ENCODE data around the gene ACVR1. TPM values are rescaled to one million over a fixed set of nuclear protein-coding genes. Genes with fewer than 3 reads are reported as not detected.

Gene ACVR1
- total and polyA plus RNA-seq, 5 donors from 2014 or later = 14.1 to 64.2 (median 19.4) TPM

- no peaks in the 10 kb centered on the region for H3K27me3 Mint-ChIP-seq
- peaks cover 4% of the 10 kb centered on the region for H3K4me1 ChIP-seq (ENCODE audit: control insufficient read depth, insufficient read depth, low read length, poor library complexity, severe bottlenecking)
- H3K36me3 Mint-ChIP-seq = peaks cover 45% of the 10 kb centered on the region
- no peak overlapping the region for H3K27ac ChIP-seq (ENCODE audit: insufficient read depth, low read length, poor library complexity, severe bottlenecking)
- H3K27me3 ChIP-seq (ENCODE audit: control insufficient read depth, insufficient read depth, low read length) = no peaks in the 10 kb centered on the region
- peaks cover 21 to 32% (median 27%) of the 10 kb centered on the region in 4 donors for H3K4me1 Mint-ChIP-seq
- H3K9me3 Mint-ChIP-seq = no peaks in the 10 kb centered on the region
- peaks cover 13% of the 10 kb centered on the region for H3K36me3 ChIP-seq (ENCODE audit: control insufficient read depth, insufficient read depth, low read length)
- no peaks in the 10 kb centered on the region for H3K9me3 ChIP-seq (ENCODE audit: control insufficient read depth in 2 of 2, low read length in 2 of 2)
- no peak overlapping the region for H3K4me3 ChIP-seq (ENCODE audit: low read depth, low read length)
- no peak overlapping the region for H3K4me3 Mint-ChIP-seq
- ATAC-seq (ENCODE audit: low read depth in 2 of 2) (no peak), DNase-seq (no peak)
- H3K27ac Mint-ChIP-seq = no peak overlapping the region
Observed at GRCh38 chr2:157803476-157803875, 72.7 kb downstream of the ACVR1 start.

- Mint-ChIP-seq H3K4me1 (peaks cover under 1 to 23% (median 18%) of the 10 kb centered on the region in 4 donors), H3K27me3 (no peaks in the 10 kb centered on the region), H3K27ac (peak overlapping the region in 2 of 3 donors; percentile 21 to 46), H3K36me3 (peaks cover 41% of the 10 kb centered on the region), H3K9me3 (no peaks in the 10 kb centered on the region), H3K4me3 (no peak overlapping the region)
- H3K36me3 ChIP-seq (ENCODE audit: control insufficient read depth, insufficient read depth, low read length) = peaks cover 32% of the 10 kb centered on the region
- no peak overlapping the region for H3K27ac ChIP-seq (ENCODE audit: insufficient read depth, low read length, poor library complexity, severe bottlenecking)
- no peaks in the 10 kb centered on the region for H3K9me3 ChIP-seq (ENCODE audit: control insufficient read depth in 2 of 2, low read length in 2 of 2)
- H3K4me1 ChIP-seq (ENCODE audit: control insufficient read depth, insufficient read depth, low read length, poor library complexity, severe bottlenecking) = no peaks in the 10 kb centered on the region
- no peak overlapping the region for H3K4me3 ChIP-seq (ENCODE audit: low read depth, low read length)
- DNase-seq (no peak), ATAC-seq (ENCODE audit: low read depth in 2 of 2) (no peak)
- no peaks in the 10 kb centered on the region for H3K27me3 ChIP-seq (ENCODE audit: control insufficient read depth, insufficient read depth, low read length)
Observed at GRCh38 chr2:157800838-157801495, 75.2 kb downstream of the ACVR1 start.

- Histone ChIP-seq H3K27ac (ENCODE audit: insufficient read depth, low read length, poor library complexity, severe bottlenecking) (no peak overlapping the region), H3K9me3 (ENCODE audit: control insufficient read depth in 2 of 2, low read length in 2 of 2) (no peaks in the 10 kb centered on the region), H3K36me3 (ENCODE audit: control insufficient read depth, insufficient read depth, low read length) (peaks cover 33% of the 10 kb centered on the region), H3K27me3 (ENCODE audit: control insufficient read depth, insufficient read depth, low read length) (no peaks in the 10 kb centered on the region), H3K4me1 (ENCODE audit: control insufficient read depth, insufficient read depth, low read length, poor library complexity, severe bottlenecking) (no peaks in the 10 kb centered on the region), H3K4me3 (ENCODE audit: low read depth, low read length) (no peak overlapping the region)
- Mint-ChIP-seq H3K27me3 (no peaks in the 10 kb centered on the region), H3K27ac (peak overlapping the region in 2 of 3 donors; percentile 37 to 64), H3K4me1 (peaks cover 12 to 24% (median 17%) of the 10 kb centered on the region in 4 donors), H3K36me3 (peaks cover 33% of the 10 kb centered on the region), H3K9me3 (no peaks in the 10 kb centered on the region), H3K4me3 (no peak overlapping the region)
- no peak for DNase-seq
- ATAC-seq (ENCODE audit: low read depth in 2 of 2) = no peak
Observed at GRCh38 chr2:157793053-157793612, 83.0 kb downstream of the ACVR1 start.

GRCh38 chr2:157792335-157793052, 83.6 kb downstream of the ACVR1 start:
- Mint-ChIP-seq H3K27me3 (no peaks in the 10 kb centered on the region), H3K27ac (peak overlapping the region in 1 of 3 donors; percentile 64), H3K4me1 (peaks cover 12 to 21% (median 17%) of the 10 kb centered on the region in 4 donors), H3K9me3 (no peaks in the 10 kb centered on the region), H3K4me3 (no peak overlapping the region), H3K36me3 (peaks cover 27% of the 10 kb centered on the region)
- no peaks in the 10 kb centered on the region for H3K9me3 ChIP-seq (ENCODE audit: control insufficient read depth in 2 of 2, low read length in 2 of 2)
- H3K4me1 ChIP-seq (ENCODE audit: control insufficient read depth, insufficient read depth, low read length, poor library complexity, severe bottlenecking) = no peaks in the 10 kb centered on the region
- ATAC-seq (ENCODE audit: low read depth in 2 of 2) = no peak
- no peak overlapping the region for H3K27ac ChIP-seq (ENCODE audit: insufficient read depth, low read length, poor library complexity, severe bottlenecking)
- H3K36me3 ChIP-seq (ENCODE audit: control insufficient read depth, insufficient read depth, low read length) = peaks cover 29% of the 10 kb centered on the region
- no peaks in the 10 kb centered on the region for H3K27me3 ChIP-seq (ENCODE audit: control insufficient read depth, insufficient read depth, low read length)
- H3K4me3 ChIP-seq (ENCODE audit: low read depth, low read length) = no peak overlapping the region
- DNase-seq = no peak

- Mint-ChIP-seq H3K27me3 (no peaks in the 10 kb centered on the region), H3K27ac (no peak overlapping the region), H3K36me3 (peaks cover 18% of the 10 kb centered on the region), H3K4me1 (peaks cover 15 to 26% (median 20%) of the 10 kb centered on the region in 4 donors), H3K4me3 (no peak overlapping the region), H3K9me3 (no peaks in the 10 kb centered on the region)
- H3K4me1 ChIP-seq (ENCODE audit: control insufficient read depth, insufficient read depth, low read length, poor library complexity, severe bottlenecking) = no peaks in the 10 kb centered on the region
- no peaks in the 10 kb centered on the region for H3K9me3 ChIP-seq (ENCODE audit: control insufficient read depth in 2 of 2, low read length in 2 of 2)
- no peak overlapping the region for H3K4me3 ChIP-seq (ENCODE audit: low read depth, low read length)
- DNase-seq = no peak
- no peaks in the 10 kb centered on the region for H3K27me3 ChIP-seq (ENCODE audit: control insufficient read depth, insufficient read depth, low read length)
- no peak for ATAC-seq (ENCODE audit: low read depth in 2 of 2)
- no peak overlapping the region for H3K27ac ChIP-seq (ENCODE audit: insufficient read depth, low read length, poor library complexity, severe bottlenecking)
- peaks cover 27% of the 10 kb centered on the region for H3K36me3 ChIP-seq (ENCODE audit: control insufficient read depth, insufficient read depth, low read length)
Observed at GRCh38 chr2:157790780-157791179, 85.3 kb downstream of the ACVR1 start.

GRCh38 chr2:157789933-157790511, 86.1 kb downstream of the ACVR1 start:
- H3K9me3 Mint-ChIP-seq = no peaks in the 10 kb centered on the region
- no peaks in the 10 kb centered on the region for H3K27me3 Mint-ChIP-seq
- peak overlapping the region in 1 of 4 donors; percentile 39 for H3K4me3 Mint-ChIP-seq
- no peak for ATAC-seq (ENCODE audit: low read depth in 2 of 2)
- DNase-seq = peak in 1 of 3 donors; percentile 15
- Histone ChIP-seq H3K9me3 (ENCODE audit: control insufficient read depth in 2 of 2, low read length in 2 of 2) (no peaks in the 10 kb centered on the region), H3K27ac (ENCODE audit: insufficient read depth, low read length, poor library complexity, severe bottlenecking) (no peak overlapping the region), H3K27me3 (ENCODE audit: control insufficient read depth, insufficient read depth, low read length) (no peaks in the 10 kb centered on the region), H3K4me1 (ENCODE audit: control insufficient read depth, insufficient read depth, low read length, poor library complexity, severe bottlenecking) (peaks cover 3% of the 10 kb centered on the region), H3K4me3 (ENCODE audit: low read depth, low read length) (no peak overlapping the region), H3K36me3 (ENCODE audit: control insufficient read depth, insufficient read depth, low read length) (peaks cover 27% of the 10 kb centered on the region)
- H3K4me1 Mint-ChIP-seq = peaks cover 20 to 32% (median 22%) of the 10 kb centered on the region in 4 donors
- peaks cover 15% of the 10 kb centered on the region for H3K36me3 Mint-ChIP-seq
- H3K27ac Mint-ChIP-seq = peak overlapping the region in 2 of 3 donors; percentile 50 to 80

- H3K27ac ChIP-seq (ENCODE audit: insufficient read depth, low read length, poor library complexity, severe bottlenecking) = no peak overlapping the region
- H3K4me1 Mint-ChIP-seq = peaks cover 22 to 38% (median 25%) of the 10 kb centered on the region in 4 donors
- no peak overlapping the region for H3K4me3 ChIP-seq (ENCODE audit: low read depth, low read length)
- H3K4me1 ChIP-seq (ENCODE audit: control insufficient read depth, insufficient read depth, low read length, poor library complexity, severe bottlenecking) = peaks cover 9% of the 10 kb centered on the region
- H3K27ac Mint-ChIP-seq = peak overlapping the region in 2 of 3 donors; percentile 38 to 39
- H3K36me3 ChIP-seq (ENCODE audit: control insufficient read depth, insufficient read depth, low read length) = peaks cover 27% of the 10 kb centered on the region
- no peak overlapping the region for H3K4me3 Mint-ChIP-seq
- ATAC-seq (ENCODE audit: low read depth in 2 of 2) (no peak), DNase-seq (no peak)
- H3K9me3 ChIP-seq (ENCODE audit: control insufficient read depth in 2 of 2, low read length in 2 of 2) = no peaks in the 10 kb centered on the region
- no peaks in the 10 kb centered on the region for H3K27me3 ChIP-seq (ENCODE audit: control insufficient read depth, insufficient read depth, low read length)
- H3K9me3 Mint-ChIP-seq = no peaks in the 10 kb centered on the region
- H3K36me3 Mint-ChIP-seq = peaks cover 13% of the 10 kb centered on the region
- H3K27me3 Mint-ChIP-seq = no peaks in the 10 kb centered on the region
Observed at GRCh38 chr2:157789256-157789655, 86.9 kb downstream of the ACVR1 start.

All from CD4-positive, CD25-positive, alpha-beta regulatory T cell (primary cell).